ENCODE measurements around the gene OR2F1.

GRCh38 chr7:143905509-143905908 lies 49.1 kb upstream of the OR2F1 start:
- TF ChIP-seq RNF2 (IDR thresholded peaks at IDR 0.05; ENCODE audit: borderline replicate concordance, low read depth): no peak
- TF ChIP-seq ELK1 (IDR thresholded peaks at IDR 0.05; ENCODE audit: low read depth, low read length): no peak
- no peak for TF ChIP-seq CHD4 (IDR thresholded peaks at IDR 0.05; ENCODE audit: borderline replicate concordance)
- TF ChIP-seq CTCF (IDR thresholded peaks at IDR 0.05): no peak
- TF ChIP-seq POLR2A (IDR thresholded peaks at IDR 0.05; ENCODE audit: low read length): no peak
- TF ChIP-seq BHLHE40 (IDR thresholded peaks at IDR 0.05; ENCODE audit: low read depth, low read length): no peak
- TF ChIP-seq EHMT2 (IDR thresholded peaks at IDR 0.05; ENCODE audit: low read depth): no peak
- no peak for TF ChIP-seq HOXB5 (CRISPR knock-in tag; IDR thresholded peaks at IDR 0.05)
- TF ChIP-seq MYC (IDR thresholded peaks at IDR 0.05; ENCODE audit: borderline replicate concordance, low read length): no peak
- TF ChIP-seq HMGXB4 (CRISPR knock-in tag; IDR thresholded peaks at IDR 0.05; ENCODE audit: borderline replicate concordance): no peak
- TF ChIP-seq SREBF2 (IDR thresholded peaks at IDR 0.05): no peak
- no peak for TF ChIP-seq KDM5A (IDR thresholded peaks at IDR 0.05)
- TF ChIP-seq REST (IDR thresholded peaks at IDR 0.05): no peak
